ENCODE data around the gene MACF1. TPM values are rescaled to one million over a fixed set of nuclear protein-coding genes. Genes with fewer than 3 reads are reported as not detected.
"Not testable (repeated sequence)": the region's sequence is repeated elsewhere in the genome, so short reads cannot be mapped to it uniquely, and the experiment has no call there.

Gene MACF1
- total RNA-seq, 1 donor = 554 TPM

DNA sequence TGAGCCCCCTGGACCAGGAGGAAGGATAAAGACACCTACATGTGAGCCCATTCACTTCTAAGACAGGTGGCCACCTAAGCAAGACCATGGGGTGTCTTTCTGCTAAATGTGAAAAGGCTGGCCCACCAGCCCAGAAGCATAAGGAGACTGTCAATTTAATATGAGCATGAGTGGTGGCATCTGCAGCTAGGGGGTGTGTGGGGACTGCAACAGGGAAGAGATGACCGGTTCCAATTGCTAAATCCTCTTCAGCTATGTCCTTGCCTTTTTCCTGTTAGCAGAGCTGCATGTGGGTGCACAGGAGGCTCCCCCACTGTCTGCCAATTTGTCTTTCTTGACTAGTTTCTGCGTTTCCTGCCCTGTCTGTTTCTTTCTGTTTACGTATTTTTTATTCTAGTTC lies 264.7 kb downstream of the MACF1 start:
- no peak overlapping the region for H3K4me3 ChIP-seq (ENCODE audit: low read depth, low read length)
- no peak for TF ChIP-seq CTCF (IDR thresholded peaks at IDR 0.05; ENCODE audit: insufficient read depth, low read depth, low read length)
- DNase-seq (ENCODE audit: low read depth) = no peak

GRCh38 chr1:39470040-39470439 lies 265.5 kb downstream of the MACF1 start:
- no peak for DNase-seq (ENCODE audit: low read depth)
- TF ChIP-seq CTCF (IDR thresholded peaks at IDR 0.05; ENCODE audit: insufficient read depth, low read depth, low read length) = no peak
- H3K4me3 ChIP-seq (ENCODE audit: low read depth, low read length) = no peak overlapping the region

GRCh38 chr1:39472826-39473225 lies 268.3 kb downstream of the MACF1 start:
- no peak overlapping the region for H3K4me3 ChIP-seq (ENCODE audit: low read depth, low read length)
- no peak for TF ChIP-seq CTCF (IDR thresholded peaks at IDR 0.05; ENCODE audit: insufficient read depth, low read depth, low read length)
- DNase-seq (ENCODE audit: low read depth) = no peak

- TF ChIP-seq CTCF (IDR thresholded peaks at IDR 0.05; ENCODE audit: insufficient read depth, low read depth, low read length) = no peak
- no peak overlapping the region for H3K4me3 ChIP-seq (ENCODE audit: low read depth, low read length)
Observed at GRCh38 chr1:39473324-39473723, 268.8 kb downstream of the MACF1 start.

GRCh38 chr1:39474810-39475209 lies 270.3 kb downstream of the MACF1 start:
- TF ChIP-seq CTCF (IDR thresholded peaks at IDR 0.05; ENCODE audit: insufficient read depth, low read depth, low read length) = no peak
- H3K4me3 ChIP-seq (ENCODE audit: low read depth, low read length) = no peak overlapping the region
- no peak for DNase-seq (ENCODE audit: low read depth)

More at GRCh38 chr1:39473324-39473723, 268.8 kb downstream of the MACF1 start:
- DNase-seq (ENCODE audit: low read depth) = no peak

GRCh38 chr1:39475551-39475950 lies 271.1 kb downstream of the MACF1 start:
- DNase-seq (ENCODE audit: low read depth); H3K4me3 ChIP-seq (ENCODE audit: low read depth, low read length): not testable (repeated sequence)

DNA sequence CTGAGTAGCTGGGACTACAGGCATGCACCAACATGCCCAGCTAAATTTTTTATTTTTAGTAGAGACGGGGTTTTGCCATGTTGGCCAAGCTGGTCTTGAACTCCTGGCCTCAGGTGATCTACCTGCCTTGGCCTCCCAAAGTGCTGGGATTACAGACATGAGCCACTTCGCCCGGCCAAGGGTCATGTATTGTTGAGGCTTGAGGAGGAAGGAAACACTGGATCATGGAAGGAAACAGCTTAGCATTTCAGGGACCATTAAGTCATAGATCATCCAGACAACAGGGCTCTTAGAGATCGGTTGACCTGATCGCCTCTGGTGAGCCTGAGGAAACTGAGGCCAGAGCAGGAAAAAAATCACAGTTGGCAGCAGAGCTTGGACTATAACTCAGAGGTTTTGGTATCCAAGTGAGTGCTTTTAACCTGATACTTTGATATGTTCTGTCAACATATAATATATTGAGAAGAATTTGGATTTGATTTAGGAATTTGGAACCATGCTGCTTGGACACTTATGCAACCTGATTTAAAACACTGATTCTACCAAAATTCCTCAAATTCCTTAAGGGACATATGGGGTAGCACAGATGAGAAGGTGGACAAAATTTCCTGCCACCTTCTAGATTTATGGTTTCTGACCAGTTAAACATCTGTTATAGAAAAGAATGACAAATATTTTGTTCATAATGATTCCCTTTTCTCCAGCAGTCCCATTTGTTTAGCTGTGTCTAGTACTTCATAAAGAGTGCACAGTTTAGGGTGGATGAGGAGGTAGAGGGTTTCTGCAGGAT lies 273.8 kb downstream of the MACF1 start:
- DNase-seq (ENCODE audit: low read depth) = no peak

More for the DNA sequence above, 273.8 kb downstream of the MACF1 start:
- H3K4me3 ChIP-seq (ENCODE audit: low read depth, low read length) = no peak overlapping the region
- no peak for TF ChIP-seq CTCF (IDR thresholded peaks at IDR 0.05; ENCODE audit: insufficient read depth, low read depth, low read length)
